Hematopoietic multipotent progenitor cell treated with erythropoietin and hydrocortisone succinate and interleukin-3 and kit ligand, for 17 days (in vitro differentiated cells): ENCODE data around the gene FBXW9.
"Not testable (repeated sequence)": the region's sequence is repeated elsewhere in the genome, so short reads cannot be mapped to it uniquely, and the experiment has no call there.

Experiments
- DNase-seq: peaks from one replicate; pipeline ENCODE4 v3.0.0-alpha.2; 2015; ENCODE audit warnings: low spot score

The FBXW9 gene

DNA sequence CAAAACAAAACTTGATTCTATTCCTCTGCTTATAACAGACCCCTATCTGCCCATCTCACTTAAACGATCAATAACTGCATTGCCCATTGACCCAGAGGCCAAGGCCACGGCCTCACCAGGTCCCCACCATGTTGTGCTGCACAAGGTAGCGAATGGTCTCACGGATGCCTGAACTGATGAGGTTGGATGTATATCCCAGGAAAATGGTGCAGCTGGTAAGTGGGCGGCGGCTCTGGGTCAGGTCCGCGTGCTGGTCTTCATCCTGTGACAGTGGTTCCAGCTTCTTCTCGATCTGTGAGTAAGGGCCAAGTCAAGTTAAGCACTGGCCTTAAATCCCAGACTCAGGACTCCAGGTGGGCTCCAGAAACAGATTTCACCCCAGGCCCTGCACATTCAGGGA is 16.4 kb downstream of the FBXW9 start:
- DNase-seq, result no peak

DNA sequence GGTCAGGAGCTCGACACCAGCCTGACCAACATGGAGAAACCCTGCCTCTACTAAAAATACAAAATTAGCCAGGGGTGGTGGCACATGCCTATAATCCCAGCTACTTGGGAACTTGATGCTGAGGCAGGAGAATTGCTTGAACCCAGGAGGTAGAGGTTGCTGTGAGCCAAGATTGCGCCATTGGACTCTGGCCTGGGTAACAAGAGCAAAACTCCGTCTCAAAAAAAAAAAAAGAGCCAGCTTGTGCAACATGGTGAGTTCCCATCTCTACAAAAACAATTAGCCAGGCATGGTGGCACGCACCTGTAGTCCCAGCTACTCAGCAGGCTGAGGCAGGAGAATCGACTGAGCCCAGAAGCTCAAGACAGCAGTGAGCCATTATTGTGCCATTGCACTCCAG is 18.4 kb downstream of the FBXW9 start:
- DNase-seq, result not testable (repeated sequence)

DNA sequence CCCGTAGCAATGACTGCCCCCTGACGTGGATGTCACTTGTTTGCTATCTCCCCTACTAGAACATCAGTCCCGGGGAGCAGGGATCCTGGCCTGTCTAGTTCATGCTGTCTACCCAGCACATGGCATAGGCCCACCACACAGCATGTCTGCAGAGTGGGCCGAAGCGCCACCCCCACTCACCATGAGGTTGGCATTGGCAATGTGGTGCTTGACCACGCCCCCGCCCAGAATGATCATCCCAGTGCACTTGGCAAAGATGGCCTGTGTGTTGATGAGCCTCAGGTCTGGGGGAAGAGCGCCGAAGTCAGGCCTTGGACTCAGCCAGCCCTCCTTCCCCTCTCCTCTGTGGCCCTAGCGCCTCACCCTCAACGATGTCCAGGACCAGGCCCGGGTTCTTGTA is 19.5 kb downstream of the FBXW9 start:
- no peak for DNase-seq

DNA sequence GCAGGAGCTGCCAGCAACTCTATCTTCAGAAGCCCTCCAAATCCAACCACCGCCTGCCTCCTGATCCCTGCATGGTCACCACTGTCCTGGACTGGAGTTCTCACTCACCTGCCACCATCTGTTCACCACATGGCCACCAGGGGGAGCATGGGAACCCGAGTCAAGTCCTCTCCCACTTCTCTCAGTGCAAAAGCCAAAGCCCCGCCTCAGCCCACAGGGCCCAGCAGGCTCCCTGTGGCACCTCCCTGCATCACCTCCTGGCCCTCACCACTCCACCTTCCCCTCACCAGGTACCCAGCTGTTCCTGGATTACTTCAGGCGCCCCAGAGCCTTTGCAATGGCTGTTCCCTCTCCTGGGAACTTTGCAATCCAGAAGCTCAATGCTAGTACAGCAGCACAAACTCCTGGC is 20.0 kb downstream of the FBXW9 start:
- peak; percentile 87 for DNase-seq

DNA sequence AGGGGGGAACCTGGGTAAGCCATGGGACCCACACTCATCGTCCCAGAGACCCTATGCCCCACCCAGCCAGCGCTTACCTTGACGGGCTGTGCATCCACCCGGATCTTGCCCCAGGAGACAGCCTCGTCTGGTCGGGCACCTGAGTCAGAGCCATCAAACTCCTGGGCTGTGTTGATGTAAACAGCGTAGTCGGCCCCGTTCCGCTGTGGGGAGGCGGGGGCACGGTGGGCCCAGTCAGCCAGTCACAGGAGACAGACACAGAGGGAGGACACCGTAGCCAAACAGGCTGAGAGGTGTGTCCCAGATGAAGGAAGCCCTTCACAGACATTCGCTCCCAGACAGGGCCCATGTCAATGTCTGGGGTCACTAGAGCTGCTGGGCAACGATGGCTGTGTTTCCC is 20.5 kb downstream of the FBXW9 start:
- no peak for DNase-seq

DNA sequence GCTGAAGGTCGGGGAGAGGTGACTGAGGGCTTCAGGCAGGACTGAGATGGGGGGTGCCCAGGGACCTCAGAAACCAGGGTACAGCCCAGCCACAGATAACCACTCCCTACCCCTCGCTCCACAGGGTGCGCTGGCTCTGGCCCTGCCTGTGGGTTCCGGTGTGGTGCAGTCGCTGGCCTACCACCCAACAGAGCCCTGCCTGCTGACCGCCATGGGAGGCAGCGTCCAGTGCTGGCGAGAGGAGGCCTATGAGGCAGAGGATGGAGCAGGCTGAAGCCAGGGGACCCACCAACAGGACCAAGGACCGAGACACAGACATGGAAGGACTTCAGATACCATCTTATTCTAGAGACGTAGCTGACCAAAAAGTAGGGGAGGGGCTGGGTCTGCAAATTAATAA is 21.0 kb downstream of the FBXW9 start:
- DNase-seq, result no peak

DNA sequence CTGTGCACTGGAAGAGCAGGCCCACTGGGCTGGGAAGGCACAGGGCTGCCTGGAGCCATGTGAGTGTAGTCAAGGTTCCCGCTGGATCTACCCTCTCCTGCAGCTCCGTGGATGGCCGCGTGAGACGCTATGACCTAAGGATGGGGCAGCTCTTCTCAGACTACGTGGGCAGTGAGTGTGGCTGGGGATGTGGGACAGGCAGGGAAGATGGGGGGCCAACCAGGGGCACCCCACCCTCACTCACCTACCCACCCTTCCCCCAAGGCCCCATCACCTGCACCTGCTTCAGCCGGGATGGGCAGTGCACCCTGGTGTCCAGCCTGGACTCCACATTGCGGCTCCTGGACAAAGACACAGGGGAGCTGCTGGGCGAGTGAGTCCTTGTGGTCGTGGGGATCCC is 23.7 kb downstream of the FBXW9 start:
- DNase-seq, result no peak

DNA sequence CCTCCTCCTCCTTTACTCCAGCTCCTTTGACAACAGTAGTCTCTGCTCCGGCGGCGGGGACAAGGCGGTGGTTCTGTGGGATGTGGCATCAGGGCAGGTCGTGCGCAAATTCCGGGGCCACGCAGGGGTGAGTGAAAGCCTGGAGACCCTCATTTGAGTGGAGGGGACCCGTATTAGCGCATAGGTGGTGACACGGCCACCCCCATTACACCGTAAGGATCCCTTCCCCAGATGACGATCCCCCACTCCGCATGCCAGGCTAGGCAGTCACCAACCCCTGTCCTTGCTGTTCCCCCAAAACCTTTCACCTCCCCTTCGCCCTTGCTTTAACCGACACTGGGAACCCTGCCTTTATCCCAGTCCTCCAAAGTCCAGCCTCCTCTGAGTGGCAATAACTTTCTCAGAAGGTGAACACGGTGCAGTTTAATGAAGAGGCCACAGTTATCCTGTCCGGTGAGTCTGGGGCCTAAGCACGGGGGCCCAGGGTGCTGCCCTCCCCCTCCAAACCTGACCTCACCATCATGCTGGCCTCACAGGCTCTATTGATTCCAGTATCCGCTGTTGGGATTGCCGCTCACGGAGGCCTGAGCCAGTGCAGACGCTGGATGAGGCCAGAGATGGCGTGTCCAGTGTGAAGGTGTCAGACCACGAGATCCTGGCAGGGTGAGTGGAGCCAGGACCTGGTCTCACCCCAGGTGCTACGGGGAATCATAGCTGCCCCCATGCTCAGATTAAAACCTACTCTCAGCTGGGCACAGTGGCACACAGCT is 26.1 kb downstream of the FBXW9 start:
- no peak for DNase-seq

DNA sequence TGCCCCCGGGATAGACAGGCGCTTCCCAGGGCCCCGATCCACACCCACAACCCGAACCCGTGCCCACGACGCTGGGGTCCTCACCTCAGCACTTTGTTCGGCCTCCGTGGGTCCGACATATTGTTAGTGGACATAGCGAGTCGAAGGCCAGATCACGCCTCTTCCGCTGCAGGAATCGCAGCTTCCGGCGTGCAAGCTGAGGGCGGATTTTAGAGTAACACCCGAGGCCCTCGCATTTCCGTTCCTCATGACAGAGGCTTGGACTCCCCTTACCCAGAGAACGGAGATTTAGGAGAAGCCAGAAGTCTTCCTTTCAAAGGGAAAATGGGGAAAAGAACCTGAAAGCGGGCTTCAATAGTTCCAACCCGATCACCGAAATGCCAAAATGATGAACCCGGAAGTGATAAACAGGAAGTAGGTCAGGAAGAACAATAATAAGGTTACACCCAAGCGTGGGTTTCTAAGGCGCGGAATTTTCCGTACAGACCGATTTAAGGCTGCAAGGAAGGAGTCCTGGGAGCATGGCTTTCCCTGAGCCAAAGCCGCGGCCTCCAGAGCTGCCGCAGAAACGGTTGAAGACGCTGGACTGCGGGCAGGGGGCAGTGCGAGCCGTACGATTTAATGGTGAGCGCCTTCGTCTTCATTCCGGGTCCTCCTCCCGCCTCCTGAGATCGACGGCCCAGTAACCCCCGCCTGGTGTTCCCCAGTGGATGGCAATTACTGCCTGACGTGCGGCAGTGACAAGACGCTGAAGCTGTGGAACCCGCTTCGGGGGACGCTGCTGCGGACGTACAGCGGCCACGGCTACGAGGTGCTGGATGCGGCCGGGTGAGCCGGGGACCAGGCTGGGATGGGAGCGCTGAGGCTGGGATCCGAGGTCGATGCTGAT is 26.9 kb downstream of the FBXW9 start:
- peak; percentile 92 for DNase-seq

DNA sequence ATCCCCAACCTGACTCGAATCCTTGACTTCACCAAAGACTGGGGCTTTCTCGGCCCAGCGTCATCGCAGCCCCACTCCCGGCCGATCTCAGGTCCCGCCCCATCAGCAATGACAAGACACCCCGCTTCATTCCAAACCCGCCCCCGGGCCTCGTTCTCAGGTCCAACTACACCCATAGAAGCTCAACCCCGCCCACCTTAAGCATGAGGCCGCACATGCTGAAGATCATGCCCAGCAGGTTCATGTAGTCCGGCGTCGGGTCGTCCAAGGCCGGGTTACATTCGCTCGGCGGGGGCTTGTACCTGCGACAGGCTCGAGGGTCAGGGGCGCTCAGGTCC is 27.5 kb downstream of the FBXW9 start:
- peak; percentile 80 for DNase-seq

DNA sequence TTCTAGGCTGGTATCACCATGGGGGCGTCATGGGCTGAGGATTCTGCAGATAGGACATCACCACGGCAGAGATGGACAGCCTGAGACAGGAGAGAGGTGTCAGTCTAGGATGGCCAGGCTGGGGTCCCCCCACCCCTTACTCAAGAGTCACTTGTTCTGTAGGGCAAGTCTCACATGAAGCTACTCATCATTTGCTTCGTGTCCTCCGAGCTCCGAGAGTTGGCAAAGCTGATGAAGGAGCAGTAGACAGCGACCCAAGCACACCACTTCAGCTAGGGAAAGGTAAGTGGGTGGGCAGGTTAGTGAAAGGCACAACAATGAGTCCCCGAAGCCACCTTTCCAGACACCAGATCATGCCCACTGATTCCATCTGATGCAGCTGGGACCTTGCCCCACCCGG is 28.1 kb downstream of the FBXW9 start:
- DNase-seq, result no peak

DNA sequence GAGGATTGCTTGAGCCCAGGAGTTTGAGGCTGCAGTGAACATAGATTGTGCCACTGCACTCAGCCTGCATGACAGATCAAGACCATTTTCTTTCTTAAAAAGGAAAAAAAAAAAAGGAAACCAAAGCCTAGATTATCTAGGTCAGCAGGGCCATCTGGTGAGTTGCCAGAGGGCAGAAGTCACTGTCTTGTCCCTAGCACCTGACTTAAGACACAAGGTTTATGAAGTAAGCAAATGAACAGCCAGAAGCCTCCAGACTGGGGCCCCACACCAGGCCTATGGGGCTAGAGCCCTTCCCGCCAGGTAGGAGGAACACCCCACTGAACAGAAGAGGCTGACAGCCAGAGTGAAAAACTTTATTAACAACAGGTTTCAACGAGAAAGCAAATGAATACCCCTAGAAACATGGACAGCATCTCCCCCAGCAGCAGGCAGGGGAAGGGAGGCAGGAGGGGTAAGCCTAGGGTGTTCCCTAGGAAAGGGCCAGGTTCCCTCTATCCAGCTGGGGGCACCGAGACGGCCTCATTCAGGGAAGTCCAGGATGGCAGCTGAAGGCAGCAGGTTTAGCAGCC is 28.6 kb downstream of the FBXW9 start:
- DNase-seq, result no peak

DNA sequence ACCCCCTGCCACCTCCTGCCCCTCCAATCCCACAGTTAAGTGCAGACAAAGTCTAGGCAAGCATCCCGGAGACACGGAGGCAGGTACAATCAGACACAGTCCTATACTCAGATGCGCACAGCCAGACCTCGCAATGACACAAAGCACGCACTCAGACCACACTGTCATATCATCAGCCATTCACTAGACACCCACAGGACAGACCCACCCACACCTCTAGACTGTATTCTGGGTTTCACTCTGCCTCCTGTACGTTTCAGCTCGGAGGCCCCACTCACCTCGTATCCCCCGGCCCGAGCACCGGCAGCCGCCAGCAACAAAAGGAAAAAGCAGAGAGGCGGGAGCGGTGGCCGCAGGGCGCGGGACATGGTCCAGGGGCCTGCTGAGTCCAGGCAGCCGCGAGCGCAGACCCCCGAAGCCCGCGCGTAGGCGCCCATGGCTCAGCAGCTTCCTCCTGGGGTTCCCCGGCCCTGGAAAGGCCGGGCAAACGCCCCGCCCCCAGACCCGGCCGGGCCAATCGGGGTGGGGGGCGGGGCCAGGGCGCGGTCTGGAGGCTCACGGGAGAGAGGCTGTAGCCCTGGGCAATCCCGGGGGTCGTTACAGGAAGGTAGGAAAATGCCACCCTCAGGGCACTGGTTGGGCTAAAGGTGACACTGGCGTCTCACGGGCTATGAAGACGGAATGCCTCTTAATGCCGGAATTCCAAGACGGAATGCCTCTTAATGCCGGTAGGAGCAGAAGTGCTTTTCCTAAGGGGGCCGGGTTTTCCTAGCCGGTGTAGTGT is 30.0 kb downstream of the FBXW9 start, which contains the start of the genes MAN2B1 and WDR83:
MAN2B1 (minus strand) TSS at position 478 of the 784 bp plus-strand sequence; CDS start at position 437, 41 bp downstream.
WDR83 (plus strand) TSS at position 543 of the 784 bp plus-strand sequence. CDS start 2,984 bp downstream, outside the sequence.
- DNase-seq, result peak; percentile 79

DNA sequence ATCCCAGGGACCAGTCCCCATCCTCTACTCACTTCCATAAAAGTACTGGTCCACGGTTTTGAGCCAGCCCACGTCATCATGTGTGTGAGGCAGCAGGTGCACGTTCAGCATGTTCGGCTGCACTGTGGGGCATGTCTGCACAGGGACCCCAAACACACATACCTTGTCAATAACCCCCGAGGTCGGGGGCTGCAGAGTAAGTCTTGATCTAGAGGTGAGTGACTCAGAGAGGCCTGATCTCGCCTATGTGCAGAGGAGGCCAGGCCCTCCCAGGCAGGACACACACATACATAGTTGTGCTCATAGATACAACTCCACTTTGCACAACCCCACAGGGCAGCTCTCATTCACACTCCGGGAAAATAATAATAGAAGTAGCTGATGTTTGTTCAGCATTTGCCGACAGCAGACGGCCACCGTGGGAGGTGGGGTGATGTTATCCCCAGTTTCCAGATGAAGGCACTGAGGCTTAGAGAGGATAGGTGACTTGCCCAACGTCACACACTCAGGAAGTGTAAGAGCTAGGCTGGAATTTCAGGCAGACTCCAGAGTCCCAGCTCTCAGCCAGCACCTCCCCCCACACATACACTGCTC is 30.7 kb downstream of the FBXW9 start:
- no peak for DNase-seq

DNA sequence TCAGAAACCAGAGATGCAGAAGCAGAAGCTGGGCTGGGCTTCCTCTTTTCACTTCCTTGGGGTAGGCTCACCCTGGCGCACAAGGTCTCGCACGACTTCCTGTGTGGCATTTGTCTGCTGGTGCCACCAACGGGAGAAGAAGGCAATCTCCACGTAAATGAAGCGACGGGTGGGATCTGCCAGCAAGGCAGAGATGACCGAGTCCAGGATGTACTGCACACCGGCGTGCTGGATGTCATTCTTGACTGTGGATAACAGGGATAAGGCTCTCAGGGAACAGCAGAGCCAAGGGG is 31.2 kb downstream of the FBXW9 start:
- DNase-seq, result no peak

DNA sequence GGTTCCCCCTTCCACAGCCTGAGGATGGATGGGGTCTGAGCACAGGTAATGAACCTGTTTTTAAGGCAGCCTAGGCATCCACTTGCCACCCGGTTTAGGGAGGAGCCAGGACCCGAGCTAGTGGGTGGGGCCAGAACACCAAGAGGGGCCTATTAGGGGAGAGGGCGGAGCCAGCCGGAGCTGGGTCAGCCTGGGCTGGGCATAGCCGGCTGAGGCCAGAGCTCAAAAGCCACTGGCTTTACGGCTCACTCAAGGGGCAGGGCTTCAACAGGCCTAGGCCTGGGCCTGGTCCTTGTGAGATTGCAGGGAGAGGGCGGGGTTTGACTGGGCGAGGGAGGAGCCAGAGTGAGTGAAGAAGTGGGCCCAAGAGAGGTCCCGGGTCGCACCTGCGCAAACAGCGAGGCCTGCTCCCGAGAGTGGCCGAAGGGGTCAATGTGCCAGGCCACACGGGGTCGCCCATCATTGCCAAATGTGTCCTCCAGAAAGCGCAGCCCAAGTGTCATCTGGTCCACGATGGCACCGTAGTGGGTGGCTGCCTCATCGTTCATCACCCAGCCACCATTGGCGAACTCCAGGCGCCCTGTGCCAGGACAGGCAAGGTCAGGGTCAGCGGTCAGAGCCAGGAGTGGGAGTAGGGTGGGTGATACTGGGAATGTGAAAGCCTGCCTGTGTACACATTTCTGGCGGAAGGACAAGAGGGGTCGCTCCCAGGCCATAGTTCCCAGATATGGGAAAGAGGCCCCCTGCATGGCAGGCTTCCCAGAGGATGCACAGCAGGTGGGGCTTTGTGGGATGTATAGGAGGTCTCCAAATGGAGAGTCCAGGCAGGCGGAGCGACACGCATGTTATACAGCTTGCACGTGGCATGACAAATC is 31.8 kb downstream of the FBXW9 start:
- peak; percentile 57 for DNase-seq

DNA sequence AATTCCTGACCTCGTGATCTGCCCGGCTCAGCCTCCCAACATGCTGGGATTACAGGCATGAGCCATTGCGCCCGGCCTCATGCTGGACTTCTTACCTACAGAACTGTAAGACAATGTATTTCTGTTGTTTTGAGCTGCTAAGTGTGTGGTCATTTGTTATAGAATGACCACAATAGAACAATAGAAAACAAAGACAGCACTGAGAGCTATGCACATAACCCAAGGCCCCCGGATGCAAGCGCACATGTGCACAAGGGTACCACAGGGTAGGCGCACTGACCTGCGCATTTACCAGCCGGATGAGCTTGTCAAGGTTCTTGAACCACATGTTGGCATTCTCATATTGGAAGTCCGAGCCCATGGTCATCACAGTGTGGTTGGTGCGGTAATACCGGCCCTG is 35.5 kb downstream of the FBXW9 start:
- no peak for DNase-seq

DNA sequence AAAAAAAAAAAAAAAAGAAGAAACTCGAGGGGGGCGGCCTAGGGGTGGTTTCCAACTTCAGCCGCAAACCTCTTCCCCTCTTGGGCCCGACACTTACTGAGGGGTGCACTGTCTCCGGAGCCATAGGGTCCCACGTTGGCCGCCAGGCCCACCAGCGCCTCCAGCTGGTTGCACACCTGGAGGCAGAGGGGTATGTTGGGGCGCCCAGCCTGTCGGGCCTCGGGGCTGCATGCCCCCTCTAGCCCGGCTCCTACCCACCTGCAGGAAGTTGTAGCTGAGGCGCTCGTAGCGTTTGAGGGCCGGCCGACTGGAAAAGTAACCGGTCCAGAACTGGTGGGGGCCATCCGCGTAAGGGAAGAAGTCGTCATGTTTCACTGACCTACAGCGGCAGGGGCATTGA is 38.5 kb downstream of the FBXW9 start:
- no peak for DNase-seq

DNA sequence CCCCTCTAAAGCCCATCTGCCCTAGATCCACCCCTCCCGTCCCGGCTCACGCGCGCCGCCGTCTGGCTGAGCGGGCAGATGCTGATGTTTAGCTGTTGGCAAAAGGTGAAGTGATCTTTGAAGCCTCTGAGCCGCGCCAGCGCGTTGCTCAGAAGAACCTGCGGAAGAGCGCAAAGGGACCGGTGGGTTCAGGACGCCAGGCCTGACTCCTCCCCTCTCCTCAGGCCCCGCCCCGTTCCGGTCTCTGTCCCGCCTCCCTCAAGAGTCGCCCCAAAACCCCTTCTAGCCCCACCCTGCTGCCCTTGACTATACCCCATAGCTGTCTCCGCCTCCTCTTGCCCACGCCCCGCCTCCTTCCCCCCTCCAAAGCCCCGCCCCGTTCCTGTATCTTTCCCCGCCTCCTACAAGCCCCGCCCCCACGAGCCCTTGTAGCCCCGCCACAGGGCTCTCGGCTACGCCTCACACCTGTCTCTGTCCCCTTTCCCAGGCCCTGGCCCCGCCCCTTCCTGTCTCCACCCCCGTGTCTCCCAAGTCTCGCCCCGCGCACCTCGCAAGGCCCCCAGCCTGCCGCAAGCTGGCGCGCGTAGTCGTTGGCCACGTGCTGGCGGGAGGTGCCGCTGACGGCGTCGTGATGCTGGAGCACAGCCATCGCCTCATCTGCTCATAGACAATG is 39.4 kb downstream of the FBXW9 start:
- DNase-seq, result no peak

DNA sequence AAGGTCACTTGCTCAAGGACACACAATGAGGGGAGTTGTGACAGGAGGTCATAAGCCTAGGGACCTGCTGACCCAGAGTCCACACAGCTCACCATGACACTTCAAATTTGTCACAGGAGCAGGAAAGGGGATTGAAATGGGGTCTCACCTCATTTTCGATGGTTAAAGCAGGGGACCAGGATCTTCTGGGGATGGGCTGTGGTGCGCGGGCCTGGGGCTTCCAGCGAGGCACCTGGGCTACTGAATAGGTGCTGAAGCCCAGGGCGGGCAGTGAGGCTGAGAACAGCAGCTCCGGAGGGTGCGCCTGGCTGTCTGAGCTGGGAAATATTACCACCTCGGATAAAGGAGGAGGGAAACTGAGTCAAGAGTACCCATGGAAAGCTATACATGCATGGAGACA is 40.9 kb downstream of the FBXW9 start:
- no peak for DNase-seq
